Astrocyte of the cerebellum (primary cell): ENCODE measurements around the gene FAM78A.

Source experiments
- DNase-seq: peaks from one replicate; pipeline ENCODE4 v3.0.0-alpha.2; 2011; ENCODE audit warnings: low read depth
- H3K4me3 ChIP-seq: 2 replicates; pipeline ENCODE4 v1.5.1; 2011; ENCODE audit warnings: mild to moderate bottlenecking, low read depth, low read length, moderate library complexity
- in situ Hi-C: cut with HindIII; loops from 2 replicates; pipeline ENCODE4 v1.10.0; 2017; ENCODE audit warnings: low sequenced_read_pairs
- TF ChIP-seq, protein P1 (sequence below): IDR thresholded peaks from 2 replicates; pipeline ENCODE4 v1.5.1; 2012; ENCODE audit warnings: low read length, low read depth, moderate library complexity, mild to moderate bottlenecking; ENCODE audit errors: missing control alignments

The FAM78A gene

DNA sequence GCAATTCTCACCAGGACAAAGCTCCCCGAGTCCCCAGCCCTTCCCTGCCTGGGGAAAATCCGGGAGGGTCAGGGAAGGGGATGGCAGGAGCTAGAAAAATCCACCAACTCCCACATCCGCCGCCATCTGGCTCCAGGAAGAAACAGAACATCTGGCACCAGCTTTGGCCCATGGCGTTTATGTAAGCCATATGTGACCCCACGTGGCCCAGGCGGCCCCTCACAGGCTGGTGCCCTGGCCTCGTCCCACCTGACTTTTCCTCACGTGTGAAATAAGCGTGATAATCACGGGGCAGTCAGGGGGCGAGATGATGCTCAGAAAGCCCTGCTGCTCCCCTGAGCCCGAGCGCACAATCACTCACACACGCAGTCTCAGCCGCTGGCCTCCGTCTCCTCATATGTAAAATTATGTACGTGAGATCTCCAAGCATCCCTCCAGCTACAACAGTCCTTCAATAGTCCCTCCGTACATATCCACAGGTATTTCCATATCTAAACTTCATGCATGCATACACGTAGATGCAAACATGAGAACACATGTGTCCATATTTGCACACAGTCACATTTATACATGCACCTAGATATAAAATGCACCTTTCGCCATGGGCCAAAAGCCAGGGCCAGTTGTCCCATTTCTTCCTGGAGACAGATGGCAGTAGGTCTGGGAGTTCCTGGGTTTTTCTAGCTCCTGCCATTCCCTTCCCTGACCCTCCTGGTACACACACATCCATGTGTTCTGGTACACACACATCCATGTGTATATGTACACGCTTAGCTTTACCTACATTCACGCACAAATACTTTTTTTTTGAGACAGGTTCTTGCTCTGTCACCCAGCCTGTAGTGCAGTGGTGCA, 42.1 kb upstream of the FAM78A start:
- H3K4me3 ChIP-seq: no peak overlapping the region
- no peak for DNase-seq
- TF ChIP-seq, protein P1, sequence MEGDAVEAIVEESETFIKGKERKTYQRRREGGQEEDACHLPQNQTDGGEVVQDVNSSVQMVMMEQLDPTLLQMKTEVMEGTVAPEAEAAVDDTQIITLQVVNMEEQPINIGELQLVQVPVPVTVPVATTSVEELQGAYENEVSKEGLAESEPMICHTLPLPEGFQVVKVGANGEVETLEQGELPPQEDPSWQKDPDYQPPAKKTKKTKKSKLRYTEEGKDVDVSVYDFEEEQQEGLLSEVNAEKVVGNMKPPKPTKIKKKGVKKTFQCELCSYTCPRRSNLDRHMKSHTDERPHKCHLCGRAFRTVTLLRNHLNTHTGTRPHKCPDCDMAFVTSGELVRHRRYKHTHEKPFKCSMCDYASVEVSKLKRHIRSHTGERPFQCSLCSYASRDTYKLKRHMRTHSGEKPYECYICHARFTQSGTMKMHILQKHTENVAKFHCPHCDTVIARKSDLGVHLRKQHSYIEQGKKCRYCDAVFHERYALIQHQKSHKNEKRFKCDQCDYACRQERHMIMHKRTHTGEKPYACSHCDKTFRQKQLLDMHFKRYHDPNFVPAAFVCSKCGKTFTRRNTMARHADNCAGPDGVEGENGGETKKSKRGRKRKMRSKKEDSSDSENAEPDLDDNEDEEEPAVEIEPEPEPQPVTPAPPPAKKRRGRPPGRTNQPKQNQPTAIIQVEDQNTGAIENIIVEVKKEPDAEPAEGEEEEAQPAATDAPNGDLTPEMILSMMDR: no peak
- in situ Hi-C loops: no loop called here

DNA sequence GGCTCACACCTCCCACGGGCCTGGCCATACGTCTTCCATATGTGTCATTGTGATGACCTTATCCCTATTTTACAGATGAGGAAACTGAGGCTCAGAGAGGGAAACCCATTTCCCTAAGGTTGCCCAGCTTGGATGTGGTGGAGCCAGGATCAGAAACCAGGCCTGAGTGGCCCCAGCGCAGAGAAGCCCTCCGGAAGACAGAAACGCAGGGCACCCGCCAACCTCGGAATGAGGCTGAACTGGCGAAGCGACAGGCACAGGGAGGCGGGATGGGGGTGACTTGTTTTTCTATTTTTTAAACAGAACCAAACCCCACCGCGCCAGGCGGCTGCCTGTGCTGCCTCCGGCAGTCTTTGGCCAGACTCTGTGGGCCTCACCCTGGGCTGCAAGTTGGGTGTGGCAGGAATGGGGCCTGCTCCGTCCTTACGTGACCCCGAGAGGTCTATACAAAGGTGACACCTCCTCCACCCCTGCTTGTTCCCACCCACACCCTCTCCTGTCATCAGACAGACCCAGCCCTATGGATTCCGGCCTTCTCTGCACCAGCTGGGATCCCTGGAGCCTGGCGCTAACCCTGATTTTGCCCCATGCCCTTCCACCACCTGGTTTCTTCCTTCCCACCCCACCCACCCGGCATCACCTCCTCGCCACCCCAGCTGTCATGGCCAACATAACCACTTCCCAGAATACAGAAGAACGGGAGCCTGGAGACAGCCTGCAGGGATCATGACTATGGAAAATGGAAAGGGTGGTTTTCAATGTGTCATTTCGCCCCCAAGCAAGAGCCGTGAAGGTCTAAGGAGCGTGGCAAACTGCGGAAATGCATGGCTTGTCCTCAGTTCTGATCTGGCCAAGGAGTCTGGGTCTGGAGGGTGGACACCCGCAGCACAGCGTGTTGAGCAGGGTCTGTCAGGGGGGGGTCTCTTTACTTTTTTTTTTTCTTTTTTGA, 36.8 kb upstream of the FAM78A start:
- TF ChIP-seq, protein P1: no peak
- in situ Hi-C loops: no loop called here

DNA sequence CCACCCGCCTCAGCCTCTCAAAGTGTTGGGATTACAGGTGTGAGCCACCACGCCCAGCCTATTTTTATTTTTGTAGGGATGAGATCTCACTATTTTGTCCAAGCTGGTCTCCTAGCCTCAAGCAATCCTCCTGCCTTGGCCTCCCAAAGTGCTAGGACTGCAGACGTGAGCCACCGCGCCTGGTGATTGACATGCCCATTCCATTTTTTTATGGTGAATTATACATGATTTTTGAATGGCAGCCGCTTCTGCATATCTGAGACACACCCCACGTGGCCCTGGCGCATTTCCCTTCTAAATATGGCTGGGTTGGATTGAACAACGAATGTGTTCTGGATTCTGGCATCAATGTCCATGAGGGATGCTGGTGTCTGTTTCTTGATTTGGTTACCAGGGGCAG, 35.9 kb upstream of the FAM78A start:
- in situ Hi-C loops: no loop called here
- H3K4me3 ChIP-seq: no peak overlapping the region
- TF ChIP-seq, protein P1: no peak
- DNase-seq: no peak

More for the DNA sequence above, 36.8 kb upstream of the FAM78A start:
- no peak for DNase-seq
- H3K4me3 ChIP-seq: no peak overlapping the region

DNA sequence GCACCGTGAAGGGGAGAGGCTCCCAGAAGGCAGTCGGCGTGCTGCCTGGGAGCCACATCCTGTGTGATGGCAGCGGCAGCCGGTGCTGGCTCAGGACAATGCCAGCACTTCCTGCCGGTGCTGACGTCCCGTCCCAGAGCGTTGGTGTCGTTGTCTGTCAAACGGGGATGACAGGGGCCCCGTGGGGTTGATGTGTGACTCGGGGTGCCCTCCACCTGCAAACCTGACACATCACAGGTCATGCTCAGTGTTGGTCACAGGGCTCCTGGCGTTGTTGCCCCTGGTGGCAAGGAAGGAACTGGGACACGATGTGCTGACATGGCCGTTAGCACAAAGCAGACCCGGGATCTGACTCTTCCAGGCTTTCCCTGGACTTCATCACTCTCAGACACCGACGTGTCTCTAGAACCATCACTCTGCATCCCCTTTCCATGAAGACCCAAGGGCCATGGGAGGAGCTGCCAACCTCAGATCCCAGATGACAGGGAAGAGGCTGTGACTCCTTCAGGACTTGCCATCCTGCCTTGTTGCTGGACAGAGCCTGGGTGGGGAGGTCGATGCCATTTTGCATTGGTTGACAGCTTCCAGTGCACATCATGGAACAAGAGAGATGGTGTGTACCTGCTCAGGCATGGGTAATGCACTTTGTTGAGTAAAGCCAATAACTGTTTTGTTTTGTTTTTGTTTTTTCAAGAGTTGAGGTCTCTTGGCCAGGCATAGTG, 34.7 kb upstream of the FAM78A start:
- no peak overlapping the region for H3K4me3 ChIP-seq
- TF ChIP-seq, protein P1: no peak
- DNase-seq: no peak
- in situ Hi-C loops: no loop called here

DNA sequence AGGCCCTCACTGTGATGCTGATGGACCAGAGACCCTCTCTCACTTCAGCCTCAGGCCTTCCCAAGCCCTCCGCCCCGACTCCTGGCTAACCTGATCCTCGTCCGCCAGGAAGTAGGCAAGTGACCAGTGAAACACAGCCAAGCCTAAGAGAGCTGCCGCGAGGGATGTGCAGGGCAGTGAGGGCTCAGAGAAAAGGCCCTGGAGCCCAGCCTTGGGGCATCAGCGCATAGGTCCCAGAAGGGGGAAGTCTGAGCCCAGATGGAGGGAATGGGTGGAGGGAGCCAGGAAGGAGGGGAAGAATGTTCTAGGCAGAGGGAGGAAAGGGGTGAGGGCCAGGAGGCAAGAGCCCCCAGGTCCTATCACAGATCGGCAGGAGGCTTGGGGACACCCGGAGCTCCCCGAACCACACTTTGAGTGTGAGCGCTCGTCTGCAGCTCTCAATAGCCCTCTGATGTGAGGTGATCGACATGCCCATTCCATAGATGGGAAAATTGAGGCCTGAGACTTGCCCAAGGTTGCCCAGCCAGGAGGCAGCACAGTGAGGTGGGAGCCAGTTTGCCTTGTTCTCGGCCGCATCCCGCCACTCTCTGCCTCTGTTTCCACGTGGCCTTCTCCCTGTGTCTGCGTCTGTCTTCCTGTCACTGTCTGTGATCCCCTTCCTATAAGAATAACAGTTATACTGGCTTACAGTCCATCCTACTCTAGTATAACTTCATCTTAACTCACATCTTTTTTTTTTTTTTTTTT, 33.4 kb upstream of the FAM78A start:
- DNase-seq: no peak
- in situ Hi-C loops: no loop called here
- H3K4me3 ChIP-seq: no peak overlapping the region
- TF ChIP-seq, protein P1: no peak
